GM23338 (cell line): Measurements from ENCODE around the gene NDUFB11. TPM values are rescaled to one million over a fixed set of nuclear protein-coding genes. Genes with fewer than 3 reads are reported as not detected.
"Not testable (repeated sequence)": the region's sequence is repeated elsewhere in the genome, so short reads cannot be mapped to it uniquely, and the experiment has no call there.

Experiments
- ATAC-seq: fragments of 200-7000 bp; cut with Tn5 transposase; 3 replicates; pipeline ENCODE4 v1.9.1; 2020
- DNase-seq: peaks from one replicate; pipeline ENCODE4 v3.0.0-alpha.2; 2015; ENCODE audit warnings: low spot score
- H2AFZ ChIP-seq: fragments of 200-600 bp; sonication (generic); 2 replicates; pipeline ENCODE4 v1.8.0; 2016; ENCODE audit warnings: antibody characterized with exemption, mild to moderate bottlenecking, moderate library complexity
- H3F3A ChIP-seq: fragments of 200-600 bp; sonication (generic); replicated peaks from 2 replicates; pipeline ENCODE4 v1.8.0; 2017; ENCODE audit warnings: antibody characterized with exemption, mixed run types, low read depth
- H3K27ac ChIP-seq: fragments of 200-600 bp; sonication (generic); 2 replicates; pipeline ENCODE4 v1.6.1; 2016; ENCODE audit warnings: low read depth
- H3K27me3 ChIP-seq: fragments of 200-600 bp; sonication (generic); 2 replicates; pipeline ENCODE4 v1.8.0; 2016; ENCODE audit warnings: mild to moderate bottlenecking, mixed run types, moderate library complexity; ENCODE audit not compliant: insufficient read depth
- H3K36me3 ChIP-seq: fragments of 200-600 bp; sonication (generic); 2 replicates; pipeline ENCODE4 v1.8.0; 2016; ENCODE audit warnings: mild to moderate bottlenecking; ENCODE audit not compliant: insufficient read depth
- H3K4me1 ChIP-seq: fragments of 200-600 bp; sonication (generic); 2 replicates; pipeline ENCODE4 v1.8.0; 2016; ENCODE audit warnings: mild to moderate bottlenecking, moderate library complexity; ENCODE audit not compliant: insufficient read depth
- H3K4me2 ChIP-seq: fragments of 200-600 bp; sonication (generic); 2 replicates; pipeline ENCODE4 v1.7.1; 2017; ENCODE audit warnings: mixed run types
- H3K4me3 ChIP-seq: fragments of 200-600 bp; sonication (generic); 2 replicates; pipeline ENCODE4 v1.6.1; 2016; ENCODE audit warnings: mixed run types
- H3K79me2 ChIP-seq: fragments of 200-600 bp; sonication (generic); replicated peaks from 2 replicates; pipeline ENCODE4 v1.8.0; 2017; ENCODE audit warnings: mild to moderate bottlenecking; ENCODE audit not compliant: insufficient read depth
- H3K9me2 ChIP-seq: fragments of 200-600 bp; sonication (generic); 2 replicates; pipeline ENCODE4 v1.8.0; 2017; ENCODE audit not compliant: insufficient read depth
- H4K20me1 ChIP-seq: fragments of 200-600 bp; sonication (generic); replicated peaks from 2 replicates; pipeline ENCODE4 v1.8.0; 2017; ENCODE audit warnings: mild to moderate bottlenecking; ENCODE audit not compliant: insufficient read depth
- H3K27ac Mint-ChIP-seq: 2 replicates; pipeline ENCODE4 v1.8.0; 2020; ENCODE audit warnings: inconsistent platforms, mild to moderate bottlenecking, moderate library complexity, mixed read lengths
- H3K27me3 Mint-ChIP-seq: 3 replicates; pipeline ENCODE4 v1.8.0; 2022; ENCODE audit warnings: low read depth, mild to moderate bottlenecking, moderate library complexity, mixed read lengths, inconsistent platforms; ENCODE audit not compliant: insufficient read depth, poor library complexity
- H3K36me3 Mint-ChIP-seq: 3 replicates; pipeline ENCODE4 v1.8.0; 2021; ENCODE audit warnings: low read depth, mild to moderate bottlenecking, inconsistent platforms, moderate library complexity, mixed read lengths
- H3K4me1 Mint-ChIP-seq: 3 replicates; pipeline ENCODE4 v1.8.0; 2020; ENCODE audit warnings: mild to moderate bottlenecking, inconsistent platforms, mixed read lengths
- H3K4me3 Mint-ChIP-seq: 3 replicates; pipeline ENCODE4 v1.8.0; 2021; ENCODE audit warnings: moderate library complexity, mild to moderate bottlenecking, inconsistent platforms, mixed read lengths
- H3K9me3 Mint-ChIP-seq: 3 replicates; pipeline ENCODE4 v1.8.0; 2020; ENCODE audit warnings: moderate library complexity, mild to moderate bottlenecking, inconsistent platforms, mixed read lengths
- CREB1 ChIP-seq: fragments of 250-450 bp; sonication (Bioruptor Pico); IDR thresholded peaks from 2 replicates; pipeline ENCODE4 v1.5.0; 2020; ENCODE audit warnings: low read depth, mild to moderate bottlenecking, moderate library complexity
- EZH2 ChIP-seq: fragments of 200-600 bp; sonication (generic); IDR thresholded peaks from one replicate; pipeline ENCODE4 v1.8.0; 2017; ENCODE audit warnings: antibody characterized with exemption, mild to moderate bottlenecking, low read depth; ENCODE audit not compliant: unreplicated experiment
- EZH2phosphoT487 ChIP-seq: fragments of 200-600 bp; sonication (generic); IDR thresholded peaks from one replicate; pipeline ENCODE4 v1.8.1; 2018; ENCODE audit warnings: antibody characterized with exemption; ENCODE audit not compliant: unreplicated experiment
- JUNB ChIP-seq: IDR thresholded peaks from one replicate; pipeline ENCODE4 v1.6.1; 2016; ENCODE audit warnings: antibody characterized with exemption; ENCODE audit not compliant: unreplicated experiment
- NANOG ChIP-seq: IDR thresholded peaks from 2 replicates; pipeline ENCODE4 v1.6.1; 2016; ENCODE audit warnings: antibody characterized with exemption, borderline replicate concordance
- POLR2AphosphoS5 ChIP-seq: IDR thresholded peaks from 2 replicates; pipeline ENCODE4 v1.6.1; 2016; ENCODE audit warnings: antibody characterized with exemption, low read depth
- STAT1 ChIP-seq: IDR thresholded peaks from one replicate; pipeline ENCODE4 v1.6.1; 2016; ENCODE audit warnings: antibody characterized with exemption; ENCODE audit not compliant: unreplicated experiment
- ZNF114 ChIP-seq: fragments of 250-450 bp; sonication (Bioruptor Pico); IDR thresholded peaks from 2 replicates; pipeline ENCODE4 v1.5.0; 2020; ENCODE audit warnings: mild to moderate bottlenecking, moderate library complexity
- ZNF331 ChIP-seq: fragments of 250-450 bp; sonication (Bioruptor Pico); IDR thresholded peaks from 2 replicates; pipeline ENCODE4 v1.5.0; 2020; ENCODE audit warnings: low read depth, mild to moderate bottlenecking, moderate library complexity
- polyA plus RNA-seq: library from polyadenylated mRNA; unstranded; fragments of >200 nt; fragmentation: Nextera tagmentation; extraction: Ambion mirVana; gene quantifications from 2 replicates; pipeline ENCODE4 v1.2.1, GENCODE V29; 2016
- total RNA-seq: library from RNA; depleted of rRNA; stranded (reverse); fragments of >200 nt; shearing (Covaris generic); gene quantifications from 2 replicates; pipeline ENCODE4 v1.2.3, GENCODE V29; 2014
- TF ChIP-seq, protein P1 (sequence below), 2 experiments: fragments of 200-600 bp in 1 of 2; sonication (generic) in 1 of 2; conservative IDR thresholded peaks; 2 replicates each; pipeline versions ENCODE4 v1.5.1 to v1.6.1; 2016 to 2017; ENCODE audit warnings: antibody characterized with exemption in 2 of 2, low read depth in 2 of 2, mild to moderate bottlenecking in 2 of 2, moderate library complexity in 1 of 2
- TF ChIP-seq, protein P2 (sequence below): IDR thresholded peaks from one replicate; pipeline ENCODE4 v1.6.1; 2018; ENCODE audit warnings: antibody characterized with exemption; ENCODE audit not compliant: unreplicated experiment
- TF ChIP-seq, protein P3 (sequence below): IDR thresholded peaks from 2 replicates; pipeline ENCODE4 v1.6.1; 2016; ENCODE audit warnings: antibody characterized with exemption

The NDUFB11 gene
- total and polyA plus RNA-seq, 2 experiments from 2014 or later = 103 to 238 TPM

DNA sequence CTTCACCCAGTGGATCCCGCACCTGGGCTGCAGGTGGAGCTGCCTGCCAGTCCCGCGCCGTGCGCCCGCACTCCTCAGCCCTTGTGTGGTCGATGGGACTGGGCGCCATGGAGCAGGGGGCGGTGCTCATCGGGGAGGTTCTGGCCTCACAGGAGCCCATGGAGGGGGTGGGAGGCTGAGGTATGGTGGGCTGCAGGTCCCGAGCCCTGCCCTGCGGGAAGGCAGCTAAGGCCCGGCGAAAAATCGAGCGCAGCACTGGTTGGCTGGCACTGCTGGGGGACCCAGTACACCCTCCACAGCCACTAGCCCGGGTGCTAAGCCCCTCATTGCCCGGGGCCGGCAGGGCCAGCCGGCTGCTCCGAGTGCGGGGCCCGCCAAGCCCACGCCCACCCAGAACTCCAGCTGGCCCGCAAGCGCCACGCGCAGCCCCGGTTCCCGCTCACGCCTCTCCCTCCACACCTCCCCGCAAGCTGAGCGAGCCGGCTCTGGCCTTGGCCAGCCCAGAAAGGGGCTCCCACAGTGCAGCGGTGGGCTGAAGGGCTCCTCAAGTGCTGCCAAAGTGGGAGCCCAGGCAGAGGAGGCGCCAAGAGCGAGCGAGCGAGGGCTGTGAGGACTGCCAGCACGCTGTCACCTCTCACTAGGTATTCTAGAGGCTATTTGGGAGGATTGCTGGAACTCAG, 33.4 kb downstream of the NDUFB11 start:
- H3F3A ChIP-seq, ATAC-seq, H3K9me2 ChIP-seq, H3K36me3 Mint-ChIP-seq, DNase-seq, H4K20me1 ChIP-seq, H3K4me2 ChIP-seq, H3K4me3 Mint-ChIP-seq, H2AFZ ChIP-seq, H3K9me3 Mint-ChIP-seq, H3K27ac Mint-ChIP-seq, H3K4me3 ChIP-seq, H3K36me3 ChIP-seq, H3K4me1 ChIP-seq, H3K4me1 Mint-ChIP-seq, H3K27ac ChIP-seq, H3K27me3 ChIP-seq, H3K79me2 ChIP-seq, H3K27me3 Mint-ChIP-seq: not testable (repeated sequence)

DNA sequence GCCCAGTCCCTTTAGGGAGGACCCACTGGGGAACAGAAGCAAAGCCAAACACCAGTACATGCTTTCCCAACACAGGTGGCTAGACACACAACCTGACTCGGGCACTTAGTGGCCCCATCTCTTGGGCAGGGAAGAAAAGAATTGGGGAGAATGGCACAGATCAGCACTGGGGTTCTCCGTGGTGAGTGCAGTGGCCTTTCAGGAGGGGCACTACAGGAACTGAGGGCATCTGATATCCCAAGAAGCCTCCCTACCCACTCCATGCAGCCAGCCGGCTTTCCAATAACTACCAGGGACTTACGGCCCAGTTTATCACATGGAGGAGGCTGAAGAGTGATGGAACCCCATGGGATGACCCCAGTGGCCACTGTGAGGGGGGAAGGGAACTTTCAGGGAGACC, 43.3 kb downstream of the NDUFB11 start:
- Histone ChIP-seq H3K27me3 (no peaks in the 10 kb centered on the region), H3K27ac (no peak overlapping the region), H4K20me1 (no peaks in the 10 kb centered on the region), H3K36me3 (no peaks in the 10 kb centered on the region), H3K4me1 (peaks cover 4% of the 10 kb centered on the region; the same call in 1 of the 2 replicates), H3K9me2 (0 out of 2 replicates have a peak, but pooled peaks cover 5% of the 10 kb centered on the region), H3F3A (0 out of 2 replicates have a peak, but pooled peaks cover 3% of the 10 kb centered on the region), H2AFZ (no peak overlapping the region), H3K79me2 (no peaks in the 10 kb centered on the region), H3K4me2 (no peak overlapping the region), H3K4me3 (no peak overlapping the region)
- Mint-ChIP-seq H3K9me3 (peaks cover 2% of the 10 kb centered on the region; the same call in 2 of the 3 replicates), H3K36me3 (no peaks in the 10 kb centered on the region), H3K27ac (no peak overlapping the region), H3K4me1 (peaks cover 12% of the 10 kb centered on the region; the same call in 2 of the 3 replicates), H3K4me3 (no peak overlapping the region), H3K27me3 (peaks cover 3% of the 10 kb centered on the region)
- ATAC-seq = no peak
- DNase-seq = no peak
- TF ChIP-seq ZNF114 (CRISPR knock-in tag) (no peak), CREB1 (CRISPR knock-in tag) (no peak), ZNF331 (CRISPR knock-in tag) (no peak), STAT1 (no peak), NANOG (no peak), EZH2 (no peak), POLR2AphosphoS5 (no peak), JUNB (no peak), EZH2phosphoT487 (no peak)
- TF ChIP-seq, protein P1, sequence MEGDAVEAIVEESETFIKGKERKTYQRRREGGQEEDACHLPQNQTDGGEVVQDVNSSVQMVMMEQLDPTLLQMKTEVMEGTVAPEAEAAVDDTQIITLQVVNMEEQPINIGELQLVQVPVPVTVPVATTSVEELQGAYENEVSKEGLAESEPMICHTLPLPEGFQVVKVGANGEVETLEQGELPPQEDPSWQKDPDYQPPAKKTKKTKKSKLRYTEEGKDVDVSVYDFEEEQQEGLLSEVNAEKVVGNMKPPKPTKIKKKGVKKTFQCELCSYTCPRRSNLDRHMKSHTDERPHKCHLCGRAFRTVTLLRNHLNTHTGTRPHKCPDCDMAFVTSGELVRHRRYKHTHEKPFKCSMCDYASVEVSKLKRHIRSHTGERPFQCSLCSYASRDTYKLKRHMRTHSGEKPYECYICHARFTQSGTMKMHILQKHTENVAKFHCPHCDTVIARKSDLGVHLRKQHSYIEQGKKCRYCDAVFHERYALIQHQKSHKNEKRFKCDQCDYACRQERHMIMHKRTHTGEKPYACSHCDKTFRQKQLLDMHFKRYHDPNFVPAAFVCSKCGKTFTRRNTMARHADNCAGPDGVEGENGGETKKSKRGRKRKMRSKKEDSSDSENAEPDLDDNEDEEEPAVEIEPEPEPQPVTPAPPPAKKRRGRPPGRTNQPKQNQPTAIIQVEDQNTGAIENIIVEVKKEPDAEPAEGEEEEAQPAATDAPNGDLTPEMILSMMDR (conservative IDR thresholded peaks at IDR 0.05; ENCODE audit: low read depth in 2 of 2) = no peak
- TF ChIP-seq, protein P2, sequence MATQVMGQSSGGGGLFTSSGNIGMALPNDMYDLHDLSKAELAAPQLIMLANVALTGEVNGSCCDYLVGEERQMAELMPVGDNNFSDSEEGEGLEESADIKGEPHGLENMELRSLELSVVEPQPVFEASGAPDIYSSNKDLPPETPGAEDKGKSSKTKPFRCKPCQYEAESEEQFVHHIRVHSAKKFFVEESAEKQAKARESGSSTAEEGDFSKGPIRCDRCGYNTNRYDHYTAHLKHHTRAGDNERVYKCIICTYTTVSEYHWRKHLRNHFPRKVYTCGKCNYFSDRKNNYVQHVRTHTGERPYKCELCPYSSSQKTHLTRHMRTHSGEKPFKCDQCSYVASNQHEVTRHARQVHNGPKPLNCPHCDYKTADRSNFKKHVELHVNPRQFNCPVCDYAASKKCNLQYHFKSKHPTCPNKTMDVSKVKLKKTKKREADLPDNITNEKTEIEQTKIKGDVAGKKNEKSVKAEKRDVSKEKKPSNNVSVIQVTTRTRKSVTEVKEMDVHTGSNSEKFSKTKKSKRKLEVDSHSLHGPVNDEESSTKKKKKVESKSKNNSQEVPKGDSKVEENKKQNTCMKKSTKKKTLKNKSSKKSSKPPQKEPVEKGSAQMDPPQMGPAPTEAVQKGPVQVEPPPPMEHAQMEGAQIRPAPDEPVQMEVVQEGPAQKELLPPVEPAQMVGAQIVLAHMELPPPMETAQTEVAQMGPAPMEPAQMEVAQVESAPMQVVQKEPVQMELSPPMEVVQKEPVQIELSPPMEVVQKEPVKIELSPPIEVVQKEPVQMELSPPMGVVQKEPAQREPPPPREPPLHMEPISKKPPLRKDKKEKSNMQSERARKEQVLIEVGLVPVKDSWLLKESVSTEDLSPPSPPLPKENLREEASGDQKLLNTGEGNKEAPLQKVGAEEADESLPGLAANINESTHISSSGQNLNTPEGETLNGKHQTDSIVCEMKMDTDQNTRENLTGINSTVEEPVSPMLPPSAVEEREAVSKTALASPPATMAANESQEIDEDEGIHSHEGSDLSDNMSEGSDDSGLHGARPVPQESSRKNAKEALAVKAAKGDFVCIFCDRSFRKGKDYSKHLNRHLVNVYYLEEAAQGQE = no peak
- TF ChIP-seq, protein P3, sequence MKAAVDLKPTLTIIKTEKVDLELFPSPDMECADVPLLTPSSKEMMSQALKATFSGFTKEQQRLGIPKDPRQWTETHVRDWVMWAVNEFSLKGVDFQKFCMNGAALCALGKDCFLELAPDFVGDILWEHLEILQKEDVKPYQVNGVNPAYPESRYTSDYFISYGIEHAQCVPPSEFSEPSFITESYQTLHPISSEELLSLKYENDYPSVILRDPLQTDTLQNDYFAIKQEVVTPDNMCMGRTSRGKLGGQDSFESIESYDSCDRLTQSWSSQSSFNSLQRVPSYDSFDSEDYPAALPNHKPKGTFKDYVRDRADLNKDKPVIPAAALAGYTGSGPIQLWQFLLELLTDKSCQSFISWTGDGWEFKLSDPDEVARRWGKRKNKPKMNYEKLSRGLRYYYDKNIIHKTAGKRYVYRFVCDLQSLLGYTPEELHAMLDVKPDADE = no peak
